ENCODE results near the gene S100A13.

DNA sequence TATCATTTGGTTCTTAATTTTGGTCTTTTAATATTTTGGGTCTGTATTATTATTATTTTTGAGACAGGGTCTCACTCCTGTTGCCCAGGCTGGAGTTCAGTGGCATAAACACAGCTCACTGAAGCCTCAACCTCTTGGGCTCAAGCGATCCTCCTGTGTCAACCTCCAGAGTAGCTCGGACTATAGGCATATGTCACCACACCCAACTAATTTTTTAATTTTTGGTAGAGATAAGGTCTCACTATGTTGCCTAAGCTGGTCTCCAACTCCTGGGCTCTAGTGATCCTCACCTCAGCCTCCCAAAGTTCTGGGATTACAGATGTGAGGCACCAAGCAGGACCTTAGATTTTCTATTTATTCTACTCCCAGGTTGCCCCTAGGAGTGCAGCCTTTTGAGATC is 46.2 kb upstream of the S100A13 start:
- TF ChIP-seq, protein P1, sequence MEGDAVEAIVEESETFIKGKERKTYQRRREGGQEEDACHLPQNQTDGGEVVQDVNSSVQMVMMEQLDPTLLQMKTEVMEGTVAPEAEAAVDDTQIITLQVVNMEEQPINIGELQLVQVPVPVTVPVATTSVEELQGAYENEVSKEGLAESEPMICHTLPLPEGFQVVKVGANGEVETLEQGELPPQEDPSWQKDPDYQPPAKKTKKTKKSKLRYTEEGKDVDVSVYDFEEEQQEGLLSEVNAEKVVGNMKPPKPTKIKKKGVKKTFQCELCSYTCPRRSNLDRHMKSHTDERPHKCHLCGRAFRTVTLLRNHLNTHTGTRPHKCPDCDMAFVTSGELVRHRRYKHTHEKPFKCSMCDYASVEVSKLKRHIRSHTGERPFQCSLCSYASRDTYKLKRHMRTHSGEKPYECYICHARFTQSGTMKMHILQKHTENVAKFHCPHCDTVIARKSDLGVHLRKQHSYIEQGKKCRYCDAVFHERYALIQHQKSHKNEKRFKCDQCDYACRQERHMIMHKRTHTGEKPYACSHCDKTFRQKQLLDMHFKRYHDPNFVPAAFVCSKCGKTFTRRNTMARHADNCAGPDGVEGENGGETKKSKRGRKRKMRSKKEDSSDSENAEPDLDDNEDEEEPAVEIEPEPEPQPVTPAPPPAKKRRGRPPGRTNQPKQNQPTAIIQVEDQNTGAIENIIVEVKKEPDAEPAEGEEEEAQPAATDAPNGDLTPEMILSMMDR (conservative IDR thresholded peaks at IDR 0.05; ENCODE audit: low read length), result no peak
- TF ChIP-seq EZH2phosphoT487 (IDR thresholded peaks at IDR 0.05; ENCODE audit: borderline replicate concordance, low read depth, low read length), result no peak

Measured in OCI-LY7 (cell line).